AG10803 (cell line): ENCODE results near the gene WNT5A.

Experiments
- DNase-seq: peaks from one replicate; pipeline ENCODE4 v3.0.0; 2010; ENCODE audit warnings: low read depth
- H3K4me3 ChIP-seq: 2 replicates; pipeline ENCODE4 v1.5.1; 2011; ENCODE audit warnings: mild to moderate bottlenecking, low read length, control low read depth
- CTCF ChIP-seq: conservative IDR thresholded peaks from 2 replicates; pipeline ENCODE4 v1.5.1; 2011; ENCODE audit warnings: mild to moderate bottlenecking, low read length, control low read depth, inconsistent platforms

Gene WNT5A

GRCh38 chr3:55466526-55466925 lies 20.6 kb downstream of the WNT5A start:
- no peak for DNase-seq
- TF ChIP-seq CTCF: no peak
- H3K4me3 ChIP-seq: no peak overlapping the region

- H3K4me3 ChIP-seq: no peak overlapping the region
- TF ChIP-seq CTCF: no peak
- peak; percentile 82 for DNase-seq
Measured at GRCh38 chr3:55461896-55462295, 25.2 kb downstream of the WNT5A start.

GRCh38 chr3:55459838-55460237 lies 27.3 kb downstream of the WNT5A start:
- no peak for DNase-seq
- H3K4me3 ChIP-seq: no peak overlapping the region
- no peak for TF ChIP-seq CTCF

GRCh38 chr3:55458181-55458790 lies 28.8 kb downstream of the WNT5A start:
- DNase-seq: no peak

GRCh38 chr3:55455915-55456314 lies 31.2 kb downstream of the WNT5A start:
- H3K4me3 ChIP-seq: no peak overlapping the region
- no peak for DNase-seq
- TF ChIP-seq CTCF: no peak

More at GRCh38 chr3:55458181-55458790, 28.8 kb downstream of the WNT5A start:
- TF ChIP-seq CTCF: no peak
- no peak overlapping the region for H3K4me3 ChIP-seq

- H3K4me3 ChIP-seq: no peak overlapping the region
- no peak for TF ChIP-seq CTCF
- DNase-seq: no peak
Measured at GRCh38 chr3:55454611-55455010, 32.5 kb downstream of the WNT5A start.

GRCh38 chr3:55453886-55454496 lies 33.1 kb downstream of the WNT5A start:
- no peak for DNase-seq
- no peak overlapping the region for H3K4me3 ChIP-seq

More at GRCh38 chr3:55453886-55454496, 33.1 kb downstream of the WNT5A start:
- TF ChIP-seq CTCF: no peak
